ENCODE data around the gene DCP1A. TPM values are rescaled to one million over a fixed set of nuclear protein-coding genes. Genes with fewer than 3 reads are reported as not detected.

The DCP1A gene
- total and polyA plus RNA-seq, 4 donors, result 3.5 to 11.3 (median 8.2) TPM

DNA sequence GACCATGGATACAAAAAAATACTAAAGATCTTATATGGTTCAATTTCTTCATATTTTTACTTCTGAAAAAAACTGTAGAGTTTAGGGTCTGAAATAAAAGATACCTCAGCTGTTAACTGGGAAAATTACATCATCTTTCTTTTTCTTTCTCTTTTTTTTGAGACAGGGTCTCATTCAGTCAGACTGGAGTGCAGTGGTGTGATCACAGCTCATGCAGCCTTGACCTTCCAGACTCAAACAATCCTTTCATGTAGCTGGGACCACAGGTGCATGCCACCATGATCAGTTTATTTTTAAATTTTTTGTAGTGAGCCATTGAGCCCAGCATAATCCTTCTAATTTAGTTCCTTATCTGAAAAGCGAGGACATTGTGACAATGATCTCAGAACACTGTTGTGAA is 51.9 kb downstream of the DCP1A start:
- Histone ChIP-seq H3K9me3 (ENCODE audit: control insufficient read depth in 4 of 4, low read length in 3 of 4) (no peaks in the 10 kb centered on the region), H3K27me3 (ENCODE audit: control insufficient read depth in 4 of 4, insufficient read depth in 4 of 4, low read length in 3 of 4) (no peaks in the 10 kb centered on the region), H3K4me1 (ENCODE audit: control insufficient read depth in 4 of 4, insufficient read depth in 4 of 4, low read length in 3 of 4) (no peaks in the 10 kb centered on the region), H3K27ac (ENCODE audit: low read depth in 1 of 2, low read length in 2 of 2) (no peak overlapping the region), H3K9ac (ENCODE audit: low read depth in 1 of 2, low read length in 2 of 2) (no peak overlapping the region), H3K4me3 (ENCODE audit: low read depth in 1 of 3, low read length in 3 of 3) (no peak overlapping the region), H3K36me3 (ENCODE audit: control insufficient read depth in 4 of 4, insufficient read depth in 3 of 4, low read depth in 1 of 4, low read length in 3 of 4) (peaks cover 0 to 18% (median 4%) of the 10 kb centered on the region in 4 donors)
- WGBS, result 97% methylated on average over 1 of the region's 1 CpG
- no peak for TF ChIP-seq GABPA (IDR thresholded peaks at IDR 0.05 in 1 of 2, conservative IDR thresholded peaks at IDR 0.05 in 1 of 2)
- no peak for TF ChIP-seq RXRA (IDR thresholded peaks at IDR 0.05)
- TF ChIP-seq, protein P1, sequence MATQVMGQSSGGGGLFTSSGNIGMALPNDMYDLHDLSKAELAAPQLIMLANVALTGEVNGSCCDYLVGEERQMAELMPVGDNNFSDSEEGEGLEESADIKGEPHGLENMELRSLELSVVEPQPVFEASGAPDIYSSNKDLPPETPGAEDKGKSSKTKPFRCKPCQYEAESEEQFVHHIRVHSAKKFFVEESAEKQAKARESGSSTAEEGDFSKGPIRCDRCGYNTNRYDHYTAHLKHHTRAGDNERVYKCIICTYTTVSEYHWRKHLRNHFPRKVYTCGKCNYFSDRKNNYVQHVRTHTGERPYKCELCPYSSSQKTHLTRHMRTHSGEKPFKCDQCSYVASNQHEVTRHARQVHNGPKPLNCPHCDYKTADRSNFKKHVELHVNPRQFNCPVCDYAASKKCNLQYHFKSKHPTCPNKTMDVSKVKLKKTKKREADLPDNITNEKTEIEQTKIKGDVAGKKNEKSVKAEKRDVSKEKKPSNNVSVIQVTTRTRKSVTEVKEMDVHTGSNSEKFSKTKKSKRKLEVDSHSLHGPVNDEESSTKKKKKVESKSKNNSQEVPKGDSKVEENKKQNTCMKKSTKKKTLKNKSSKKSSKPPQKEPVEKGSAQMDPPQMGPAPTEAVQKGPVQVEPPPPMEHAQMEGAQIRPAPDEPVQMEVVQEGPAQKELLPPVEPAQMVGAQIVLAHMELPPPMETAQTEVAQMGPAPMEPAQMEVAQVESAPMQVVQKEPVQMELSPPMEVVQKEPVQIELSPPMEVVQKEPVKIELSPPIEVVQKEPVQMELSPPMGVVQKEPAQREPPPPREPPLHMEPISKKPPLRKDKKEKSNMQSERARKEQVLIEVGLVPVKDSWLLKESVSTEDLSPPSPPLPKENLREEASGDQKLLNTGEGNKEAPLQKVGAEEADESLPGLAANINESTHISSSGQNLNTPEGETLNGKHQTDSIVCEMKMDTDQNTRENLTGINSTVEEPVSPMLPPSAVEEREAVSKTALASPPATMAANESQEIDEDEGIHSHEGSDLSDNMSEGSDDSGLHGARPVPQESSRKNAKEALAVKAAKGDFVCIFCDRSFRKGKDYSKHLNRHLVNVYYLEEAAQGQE (IDR thresholded peaks at IDR 0.05), result no peak
- TF ChIP-seq, protein P2, sequence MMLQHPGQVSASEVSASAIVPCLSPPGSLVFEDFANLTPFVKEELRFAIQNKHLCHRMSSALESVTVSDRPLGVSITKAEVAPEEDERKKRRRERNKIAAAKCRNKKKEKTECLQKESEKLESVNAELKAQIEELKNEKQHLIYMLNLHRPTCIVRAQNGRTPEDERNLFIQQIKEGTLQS (IDR thresholded peaks at IDR 0.05), result no peak
- no peak for TF ChIP-seq YY1 (IDR thresholded peaks at IDR 0.05)
- TF ChIP-seq, protein P3, sequence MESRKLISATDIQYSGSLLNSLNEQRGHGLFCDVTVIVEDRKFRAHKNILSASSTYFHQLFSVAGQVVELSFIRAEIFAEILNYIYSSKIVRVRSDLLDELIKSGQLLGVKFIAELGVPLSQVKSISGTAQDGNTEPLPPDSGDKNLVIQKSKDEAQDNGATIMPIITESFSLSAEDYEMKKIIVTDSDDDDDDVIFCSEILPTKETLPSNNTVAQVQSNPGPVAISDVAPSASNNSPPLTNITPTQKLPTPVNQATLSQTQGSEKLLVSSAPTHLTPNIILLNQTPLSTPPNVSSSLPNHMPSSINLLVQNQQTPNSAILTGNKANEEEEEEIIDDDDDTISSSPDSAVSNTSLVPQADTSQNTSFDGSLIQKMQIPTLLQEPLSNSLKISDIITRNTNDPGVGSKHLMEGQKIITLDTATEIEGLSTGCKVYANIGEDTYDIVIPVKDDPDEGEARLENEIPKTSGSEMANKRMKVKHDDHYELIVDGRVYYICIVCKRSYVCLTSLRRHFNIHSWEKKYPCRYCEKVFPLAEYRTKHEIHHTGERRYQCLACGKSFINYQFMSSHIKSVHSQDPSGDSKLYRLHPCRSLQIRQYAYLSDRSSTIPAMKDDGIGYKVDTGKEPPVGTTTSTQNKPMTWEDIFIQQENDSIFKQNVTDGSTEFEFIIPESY (IDR thresholded peaks at IDR 0.05), result no peak
- no peak for TF ChIP-seq FOXA1 (IDR thresholded peaks at IDR 0.05)
- DNase-seq (ENCODE audit: low spot score), result no peak

GRCh38 chr3:53293867-53294266 is 53.5 kb downstream of the DCP1A start:
- 95% methylated on average over 8 of the region's 8 CpGs for WGBS

More at GRCh38 chr3:53293867-53294266, 53.5 kb downstream of the DCP1A start:
- Histone ChIP-seq H3K27ac (ENCODE audit: low read depth in 1 of 2, low read length in 2 of 2) (no peak overlapping the region), H3K27me3 (ENCODE audit: control insufficient read depth in 4 of 4, insufficient read depth in 4 of 4, low read length in 3 of 4) (no peaks in the 10 kb centered on the region), H3K9me3 (ENCODE audit: control insufficient read depth in 4 of 4, low read length in 3 of 4) (no peaks in the 10 kb centered on the region), H3K9ac (ENCODE audit: low read depth in 1 of 2, low read length in 2 of 2) (no peak overlapping the region), H3K4me1 (ENCODE audit: control insufficient read depth in 4 of 4, insufficient read depth in 4 of 4, low read length in 3 of 4) (no peaks in the 10 kb centered on the region), H3K4me3 (ENCODE audit: low read depth in 1 of 3, low read length in 3 of 3) (no peak overlapping the region), H3K36me3 (ENCODE audit: control insufficient read depth in 4 of 4, insufficient read depth in 3 of 4, low read depth in 1 of 4, low read length in 3 of 4) (peaks cover 2 to 22% (median 4%) of the 10 kb centered on the region in 4 donors)
- DNase-seq (ENCODE audit: low spot score), result no peak
- TF ChIP-seq GABPA (IDR thresholded peaks at IDR 0.05 in 1 of 2, conservative IDR thresholded peaks at IDR 0.05 in 1 of 2) (no peak), TAF1 (conservative IDR thresholded peaks at IDR 0.05) (no peak), FOXA2 (IDR thresholded peaks at IDR 0.05) (no peak), NR2F2 (IDR thresholded peaks at IDR 0.05) (no peak), JUND (IDR thresholded peaks at IDR 0.05) (no peak), MAX (IDR thresholded peaks at IDR 0.05) (no peak), EGR1 (IDR thresholded peaks at IDR 0.05; ENCODE audit: low read depth in 2 of 2) (no peak), HNF4A (conservative IDR thresholded peaks at IDR 0.05) (no peak), YY1 (IDR thresholded peaks at IDR 0.05) (no peak), RXRA (IDR thresholded peaks at IDR 0.05) (no peak), HNF4G (IDR thresholded peaks at IDR 0.05) (no peak), FOXA1 (IDR thresholded peaks at IDR 0.05) (no peak), SP1 (IDR thresholded peaks at IDR 0.05) (no peak), RAD21 (IDR thresholded peaks at IDR 0.05) (no peak)
- TF ChIP-seq, protein P2 (IDR thresholded peaks at IDR 0.05), result no peak
- TF ChIP-seq, protein P4, sequence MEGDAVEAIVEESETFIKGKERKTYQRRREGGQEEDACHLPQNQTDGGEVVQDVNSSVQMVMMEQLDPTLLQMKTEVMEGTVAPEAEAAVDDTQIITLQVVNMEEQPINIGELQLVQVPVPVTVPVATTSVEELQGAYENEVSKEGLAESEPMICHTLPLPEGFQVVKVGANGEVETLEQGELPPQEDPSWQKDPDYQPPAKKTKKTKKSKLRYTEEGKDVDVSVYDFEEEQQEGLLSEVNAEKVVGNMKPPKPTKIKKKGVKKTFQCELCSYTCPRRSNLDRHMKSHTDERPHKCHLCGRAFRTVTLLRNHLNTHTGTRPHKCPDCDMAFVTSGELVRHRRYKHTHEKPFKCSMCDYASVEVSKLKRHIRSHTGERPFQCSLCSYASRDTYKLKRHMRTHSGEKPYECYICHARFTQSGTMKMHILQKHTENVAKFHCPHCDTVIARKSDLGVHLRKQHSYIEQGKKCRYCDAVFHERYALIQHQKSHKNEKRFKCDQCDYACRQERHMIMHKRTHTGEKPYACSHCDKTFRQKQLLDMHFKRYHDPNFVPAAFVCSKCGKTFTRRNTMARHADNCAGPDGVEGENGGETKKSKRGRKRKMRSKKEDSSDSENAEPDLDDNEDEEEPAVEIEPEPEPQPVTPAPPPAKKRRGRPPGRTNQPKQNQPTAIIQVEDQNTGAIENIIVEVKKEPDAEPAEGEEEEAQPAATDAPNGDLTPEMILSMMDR (IDR thresholded peaks at IDR 0.05; ENCODE audit: low read depth, low read length, missing input control), result no peak
- TF ChIP-seq, protein P3 (IDR thresholded peaks at IDR 0.05), result no peak
- TF ChIP-seq, protein P1 (IDR thresholded peaks at IDR 0.05), result no peak

Data from liver (tissue), 9 donors.